Left colon (tissue), 2 donors: ENCODE results near the gene CBFB. TPM values are rescaled to one million over a fixed set of nuclear protein-coding genes. Genes with fewer than 3 reads are reported as not detected.
"Not testable (repeated sequence)": the region's sequence is repeated elsewhere in the genome, so short reads cannot be mapped to it uniquely, and the experiment has no call there.

Experiments used
- ATAC-seq: fragments of 200-7000 bp; cut with Tn5 transposase; one replicate; pipeline ENCODE4 v1.9.1; 2020; ENCODE audit warnings: mild to moderate bottlenecking, moderate library complexity
- DNase-seq, 2 donors: peaks; one replicate each; pipeline ENCODE4 v3.0.0-alpha.2; 2020
- intact Hi-C, 2 donors: fragments of 100-400 bp; cut with DNase I in 1 of 2; cut with micrococcal nuclease in 1 of 2; formaldehyde crosslinking; loops; one replicate each; pipeline versions ENCODE4 v1.11.2 to v1.14.0; 2022; cut with DNase I, micrococcal nuclease
- total RNA-seq, 2 donors: library from RNA; stranded (reverse); fragmentation: NEBNext Ultra II Directional; extraction: Animal tissue kit (Norgen Biotek cat#: 25700); gene quantifications; one replicate each; pipeline ENCODE4 v1.2.1, GENCODE V29; 2021
- donor health status: DM: no; HTN: no; CAD: no.
- donor health status: DM: yes; HTN: yes; CAD: no.

Gene CBFB
- total RNA-seq, 2 donors from 2014 or later = 25.8 to 27.0 TPM

DNA sequence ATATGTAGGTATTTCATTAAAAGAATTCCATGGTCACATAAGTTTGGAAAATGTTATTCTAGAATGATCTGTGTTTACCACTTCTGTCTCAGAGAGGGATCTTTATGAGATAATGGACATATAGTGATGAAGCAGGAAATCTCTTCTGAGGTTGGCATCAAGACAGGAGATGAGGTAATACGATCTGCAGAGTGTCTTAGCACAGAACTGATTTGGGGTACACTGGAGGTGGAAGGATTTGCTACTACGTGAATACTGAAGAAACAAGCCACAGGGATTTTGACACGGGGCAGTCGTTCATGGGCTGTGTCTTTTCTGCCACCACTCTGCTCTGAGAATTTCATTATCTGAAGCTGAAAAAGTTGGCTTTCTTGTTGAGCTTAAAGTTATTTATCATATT is 5.5 kb downstream of the CBFB start:
- ATAC-seq = no peak
- DNase-seq = no peak
- intact Hi-C loops = no loop called here

- ATAC-seq (no peak), DNase-seq (no peak)
- intact Hi-C loops = no loop called here
Observed at GRCh38 chr16:67035364-67035763, 6.4 kb downstream of the CBFB start.

DNA sequence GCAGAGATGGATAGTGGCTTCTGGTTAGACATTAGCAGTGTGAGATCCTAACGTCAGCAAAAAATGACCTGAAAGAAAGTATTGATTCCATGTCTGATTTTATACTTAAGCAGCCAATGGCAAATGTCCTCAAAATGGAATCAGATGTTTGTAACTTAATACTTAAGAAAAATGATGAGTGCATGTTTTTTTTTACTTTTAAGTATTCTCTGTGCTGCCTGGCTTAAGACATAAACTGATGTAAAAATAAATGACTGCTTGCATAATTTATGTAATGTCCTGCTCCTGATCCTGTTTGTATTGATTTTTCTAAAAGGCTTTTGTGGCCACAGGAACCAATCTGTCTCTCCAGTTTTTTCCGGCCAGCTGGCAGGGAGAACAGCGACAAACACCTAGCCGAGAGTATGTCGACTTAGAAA is 7.4 kb downstream of the CBFB start:
- intact Hi-C loops = no loop called here
- no peak for DNase-seq
- no peak for ATAC-seq

DNA sequence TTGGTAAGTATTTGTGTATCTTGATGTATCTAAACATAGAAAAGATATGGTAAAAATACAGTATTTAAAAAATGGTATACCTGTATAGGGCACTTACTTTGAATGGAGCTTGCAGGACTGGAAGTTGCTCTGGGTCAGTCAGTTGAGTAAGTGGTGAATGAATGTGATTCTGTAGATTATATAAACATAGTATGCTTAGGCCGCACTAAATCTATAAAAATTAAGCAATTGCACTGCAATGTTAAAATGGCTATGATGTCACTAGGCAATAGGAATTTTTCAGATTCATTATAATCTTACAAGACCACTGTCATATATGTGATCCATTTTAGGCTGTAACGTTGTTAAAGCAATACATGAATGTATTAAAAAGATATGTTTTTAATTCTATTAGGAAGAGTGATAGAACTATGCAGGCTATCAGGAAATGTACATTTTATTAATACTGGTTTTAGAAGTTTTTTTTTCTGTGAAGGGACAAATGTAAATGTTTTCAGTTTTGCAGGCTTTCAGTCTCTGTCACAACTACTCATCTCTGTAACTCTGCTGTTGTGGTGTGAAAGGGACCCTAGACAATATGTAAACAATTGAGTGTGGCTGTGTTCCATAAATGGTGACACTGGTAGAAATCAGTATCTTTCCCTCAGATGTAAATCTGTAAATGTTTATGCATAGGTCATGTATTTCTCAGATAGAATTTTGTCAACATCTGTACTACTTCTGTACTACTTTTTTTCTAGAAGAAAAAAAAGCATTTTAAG is 10.5 kb downstream of the CBFB start:
- intact Hi-C loops = no loop called here
- DNase-seq (no peak), ATAC-seq (no peak)

DNA sequence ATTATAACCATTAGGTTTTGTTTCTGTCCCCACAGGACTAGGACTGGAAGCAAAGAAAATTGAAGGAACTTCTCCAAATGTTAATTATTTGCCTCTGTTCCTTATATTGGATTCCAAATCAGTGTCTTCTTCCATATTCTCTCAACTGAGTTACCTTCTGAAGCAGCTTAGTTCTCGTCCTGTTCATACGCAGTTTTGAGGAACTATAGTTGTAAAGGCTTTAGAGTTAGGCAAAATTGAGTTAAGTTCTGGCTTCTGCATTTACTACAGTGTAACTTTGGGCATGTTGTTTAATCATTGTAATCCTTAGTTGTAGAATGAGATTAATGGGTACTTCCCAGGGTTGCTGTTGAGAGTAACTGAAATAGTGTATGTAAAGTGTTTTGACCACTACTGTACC is 11.2 kb downstream of the CBFB start:
- intact Hi-C loops = no loop called here
- ATAC-seq = no peak
- DNase-seq = no peak

DNA sequence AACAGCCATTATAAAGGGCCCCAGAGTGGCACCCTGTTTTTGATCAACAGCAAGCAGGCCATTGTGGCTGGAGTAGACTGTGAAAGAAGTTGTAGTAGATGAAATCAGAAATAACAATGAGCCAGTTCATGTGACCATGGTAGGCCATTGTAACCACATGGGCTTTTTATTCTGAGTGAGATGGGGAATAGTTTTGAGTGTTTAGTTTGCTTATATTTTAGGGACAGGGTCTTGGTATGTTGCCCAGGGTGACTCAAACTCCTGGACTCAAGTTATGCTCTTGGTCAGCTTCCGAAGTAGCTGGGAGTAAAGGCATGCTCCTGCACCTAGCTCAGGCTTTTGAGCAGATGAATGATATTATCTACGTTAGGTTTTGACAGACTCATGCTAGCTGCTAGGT is 12.0 kb downstream of the CBFB start:
- DNase-seq = no peak
- intact Hi-C loops = no loop called here
- no peak for ATAC-seq

DNA sequence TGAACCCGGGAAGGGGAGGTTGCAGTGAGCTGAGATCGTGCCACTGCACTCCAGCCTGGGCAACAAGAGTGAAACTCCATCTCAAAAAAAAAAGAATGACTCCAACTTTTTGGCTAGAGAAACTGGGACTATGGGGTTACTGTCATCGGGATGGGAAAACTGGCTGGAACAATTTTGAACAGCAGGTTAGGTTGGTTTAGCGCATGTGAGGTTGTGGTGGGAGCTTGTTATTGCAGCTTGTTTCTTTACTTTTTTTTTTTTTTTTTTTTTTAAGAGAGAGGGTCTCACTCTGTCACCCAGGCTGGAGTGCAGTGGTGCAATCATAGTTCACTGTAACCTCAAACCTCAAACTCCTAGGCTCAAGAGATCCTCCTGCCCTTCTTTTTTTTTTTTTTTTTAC is 12.6 kb downstream of the CBFB start:
- intact Hi-C loops, ATAC-seq, DNase-seq: not testable (repeated sequence)

DNA sequence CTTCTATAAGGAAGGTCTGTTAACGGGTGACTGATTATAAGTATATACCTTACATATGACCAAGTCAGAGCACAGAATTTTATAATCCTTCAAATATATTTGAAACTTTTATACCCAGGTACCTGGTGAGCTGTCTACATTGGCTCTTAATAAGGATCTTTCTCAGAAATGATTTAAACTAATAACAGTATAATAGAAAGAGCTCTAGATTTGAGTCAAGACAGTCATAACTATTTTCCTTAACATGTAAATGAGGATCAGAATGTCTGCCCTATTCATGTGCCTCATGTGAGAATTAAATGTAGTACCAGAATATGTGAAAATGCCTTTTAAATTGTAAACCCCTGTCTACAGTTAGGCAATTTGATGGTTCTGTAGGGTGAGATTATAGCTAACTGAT is 14.5 kb downstream of the CBFB start:
- intact Hi-C loops = no loop called here
- no peak for DNase-seq
- no peak for ATAC-seq

DNA sequence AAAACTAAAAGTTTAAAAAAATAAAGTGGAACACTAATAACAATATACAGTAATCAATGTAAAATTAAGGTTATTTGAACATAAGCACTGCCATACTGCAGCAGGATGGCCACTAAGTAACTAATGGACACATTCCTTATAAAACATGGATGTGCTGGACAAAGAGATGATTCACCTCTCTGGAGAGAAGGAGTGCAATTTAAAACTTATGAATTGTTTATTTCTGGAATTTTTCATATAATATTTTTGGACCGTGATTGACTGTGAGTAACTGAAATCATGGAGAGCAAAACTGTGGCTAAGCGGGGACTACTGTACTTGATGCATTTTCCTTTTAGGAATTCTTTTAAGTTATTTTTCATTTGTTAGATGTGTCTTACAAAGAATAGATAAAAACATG is 21.8 kb downstream of the CBFB start:
- no peak for DNase-seq
- no peak for ATAC-seq
- intact Hi-C loops = no loop called here

DNA sequence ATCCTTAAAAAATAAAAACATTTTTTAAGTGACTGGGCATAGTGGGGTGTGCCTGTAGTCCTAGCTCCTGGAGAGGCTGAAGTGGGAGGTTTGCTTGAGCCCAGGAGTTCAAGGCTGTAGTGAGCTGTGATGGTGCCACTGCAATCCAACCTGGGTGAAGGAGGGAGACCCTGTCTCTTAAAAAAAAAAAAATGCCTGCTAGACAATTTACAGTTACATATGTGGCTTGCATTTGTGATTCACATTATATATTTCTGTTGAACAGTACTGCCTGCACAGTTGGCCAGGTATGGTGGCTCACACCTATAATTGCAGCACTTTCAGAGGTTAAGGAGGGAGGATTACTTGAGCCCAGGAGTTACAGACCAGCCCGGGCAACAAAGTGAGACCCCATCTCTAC is 23.4 kb downstream of the CBFB start:
- DNase-seq (no peak), ATAC-seq (no peak)
- intact Hi-C loops = no loop called here

DNA sequence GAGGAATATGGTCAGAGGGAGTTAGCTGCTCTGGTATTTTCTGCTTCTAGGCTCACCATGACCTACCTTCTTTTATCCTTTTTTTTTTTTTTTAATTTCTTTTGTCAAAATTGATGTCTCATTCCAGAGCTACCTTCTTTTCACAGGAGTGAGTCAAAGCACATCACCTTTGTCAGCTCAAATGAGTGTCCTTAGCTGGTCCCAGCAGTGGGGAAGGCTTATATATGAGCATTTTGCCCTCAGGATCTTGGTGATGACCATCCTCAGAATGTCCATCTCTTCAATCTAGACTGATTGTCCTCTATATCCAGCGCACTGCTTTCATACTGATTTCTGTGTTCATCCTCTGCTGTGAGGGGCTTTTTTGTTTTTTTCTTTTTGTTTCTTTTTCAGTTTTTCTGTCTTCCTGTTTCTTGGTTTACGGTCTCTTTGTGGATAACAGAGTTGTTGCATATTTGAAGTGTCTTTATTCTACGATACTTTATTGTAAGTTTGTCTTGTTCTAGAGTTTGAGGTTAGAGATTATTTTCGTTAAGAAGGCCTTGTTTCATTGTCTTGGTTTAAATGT is 24.9 kb downstream of the CBFB start:
- DNase-seq (no peak), ATAC-seq (no peak)
- intact Hi-C loops = no loop called here

GRCh38 chr16:67054901-67055300 is 26.0 kb downstream of the CBFB start:
- DNase-seq (no peak), ATAC-seq (no peak)
- intact Hi-C loops = no loop called here

GRCh38 chr16:67055712-67056487 is 27.0 kb downstream of the CBFB start:
- DNase-seq = no peak
- ATAC-seq = peak; percentile 72

GRCh38 chr16:67063008-67063407 is 34.1 kb downstream of the CBFB start:
- DNase-seq (no peak), ATAC-seq (no peak)
- intact Hi-C loops = no loop called here

More at GRCh38 chr16:67055712-67056487, 27.0 kb downstream of the CBFB start:
- intact Hi-C loops = no loop called here

DNA sequence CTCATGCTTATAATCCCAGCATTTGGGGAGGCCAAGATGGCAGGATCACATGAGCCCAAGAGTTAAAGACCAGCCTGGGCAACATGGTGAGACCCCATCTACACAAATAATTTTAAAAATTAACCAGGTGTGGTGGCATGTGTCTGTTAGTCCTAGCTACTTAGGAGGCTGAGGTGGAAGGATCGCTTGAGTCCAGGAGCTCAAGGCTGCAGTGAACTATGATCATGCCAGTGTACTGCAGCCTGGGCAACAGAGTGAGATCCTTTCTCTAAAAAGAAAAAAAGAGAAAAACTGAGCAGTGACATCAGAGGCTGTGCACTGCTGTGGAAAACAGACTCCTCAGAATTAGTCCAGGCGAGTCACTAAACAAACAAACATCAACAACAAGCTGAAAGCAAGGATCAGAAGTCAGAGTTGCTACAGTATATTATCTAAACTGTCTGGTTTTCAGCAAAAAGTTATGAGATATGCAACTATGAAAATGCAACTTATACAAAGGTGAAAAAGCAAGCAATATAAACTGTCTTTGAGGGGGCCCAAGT is 39.3 kb downstream of the CBFB start:
- intact Hi-C loops = no loop called here
- ATAC-seq (no peak), DNase-seq (no peak)

GRCh38 chr16:67071476-67072048 is 42.6 kb downstream of the CBFB start:
- no peak for ATAC-seq
- no peak for DNase-seq
- intact Hi-C loops = no loop called here

DNA sequence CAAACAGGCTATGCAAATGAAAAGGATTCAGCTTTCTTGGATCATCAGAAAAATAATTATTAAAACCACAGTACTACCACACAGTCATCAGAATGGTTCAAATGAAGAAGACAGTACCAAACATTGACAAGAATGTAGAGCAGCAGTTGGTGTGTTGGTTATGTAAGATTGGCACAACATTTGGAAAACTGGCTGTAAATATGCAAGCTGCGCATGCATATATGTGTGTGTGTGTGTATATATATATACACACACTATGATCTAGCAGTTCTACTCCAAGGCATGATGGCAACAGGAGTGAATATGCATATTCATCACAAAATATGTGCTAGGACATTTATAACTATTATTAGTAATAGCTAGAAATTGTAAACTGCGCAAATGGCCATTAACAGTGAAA is 46.4 kb downstream of the CBFB start:
- ATAC-seq (no peak), DNase-seq (no peak)
- intact Hi-C loops = no loop called here

GRCh38 chr16:67077871-67078270 is 48.9 kb downstream of the CBFB start:
- no peak for ATAC-seq
- intact Hi-C loops = no loop called here
- no peak for DNase-seq

- no peak for DNase-seq
- no peak for ATAC-seq
- intact Hi-C loops = no loop called here
Observed at GRCh38 chr16:67082100-67082499, 53.2 kb downstream of the CBFB start.

DNA sequence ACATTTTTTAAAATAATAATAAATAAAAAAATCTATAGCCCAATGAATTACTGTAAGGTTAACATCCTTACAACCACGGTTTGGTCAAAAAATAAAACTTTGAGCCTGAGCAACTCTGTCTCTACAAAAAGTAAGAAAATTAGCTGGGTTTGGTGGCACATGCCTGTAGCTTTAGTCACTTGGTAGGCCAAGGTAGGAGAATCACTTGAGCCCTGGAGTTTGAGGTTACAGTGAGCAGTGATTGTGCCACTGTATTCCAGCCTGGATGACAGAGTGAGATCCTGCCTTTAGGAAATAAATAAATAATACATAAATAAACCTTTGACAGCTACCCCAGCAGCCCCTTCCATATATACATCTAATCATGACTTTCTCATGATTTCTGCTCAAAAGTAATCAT is 53.9 kb downstream of the CBFB start:
- no peak for DNase-seq
- intact Hi-C loops = no loop called here
- ATAC-seq = no peak
